ENCODE measurements around the gene SASH1. TPM values are rescaled to one million over a fixed set of nuclear protein-coding genes. Genes with fewer than 3 reads are reported as not detected.

Gene SASH1
- total RNA-seq, 2 donors from 2014 or later = 80.8 to 99.4 TPM

DNA sequence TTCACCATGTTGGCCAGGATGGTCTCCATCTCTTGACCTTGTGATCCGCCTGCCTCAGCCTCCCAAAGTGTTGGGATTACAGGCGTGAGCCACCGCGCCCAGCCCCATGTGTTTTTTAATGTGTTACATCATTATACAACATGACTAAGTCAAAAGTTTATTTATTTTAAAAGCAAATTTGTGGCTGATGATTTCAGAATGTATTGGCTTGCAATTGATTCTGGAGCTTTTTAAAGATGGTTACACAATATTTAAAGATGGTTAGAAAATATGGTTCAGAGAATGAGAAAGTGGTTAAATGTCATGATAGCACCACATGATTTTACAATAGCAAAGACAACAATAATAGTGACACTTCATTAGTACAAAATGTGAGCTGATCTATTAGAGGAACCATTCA is 80.5 kb downstream of the SASH1 start:
- no peak for DNase-seq (ENCODE audit: low spot score)
- intact Hi-C loops (cut with DNase I) = no loop called here

GRCh38 chr6:148423601-148424270 is 81.1 kb downstream of the SASH1 start:
- DNase-seq (ENCODE audit: low spot score) = no peak
- intact Hi-C loops (cut with DNase I) = no loop called here

GRCh38 chr6:148425443-148425842 is 82.8 kb downstream of the SASH1 start:
- no peak for DNase-seq (ENCODE audit: low spot score)

DNA sequence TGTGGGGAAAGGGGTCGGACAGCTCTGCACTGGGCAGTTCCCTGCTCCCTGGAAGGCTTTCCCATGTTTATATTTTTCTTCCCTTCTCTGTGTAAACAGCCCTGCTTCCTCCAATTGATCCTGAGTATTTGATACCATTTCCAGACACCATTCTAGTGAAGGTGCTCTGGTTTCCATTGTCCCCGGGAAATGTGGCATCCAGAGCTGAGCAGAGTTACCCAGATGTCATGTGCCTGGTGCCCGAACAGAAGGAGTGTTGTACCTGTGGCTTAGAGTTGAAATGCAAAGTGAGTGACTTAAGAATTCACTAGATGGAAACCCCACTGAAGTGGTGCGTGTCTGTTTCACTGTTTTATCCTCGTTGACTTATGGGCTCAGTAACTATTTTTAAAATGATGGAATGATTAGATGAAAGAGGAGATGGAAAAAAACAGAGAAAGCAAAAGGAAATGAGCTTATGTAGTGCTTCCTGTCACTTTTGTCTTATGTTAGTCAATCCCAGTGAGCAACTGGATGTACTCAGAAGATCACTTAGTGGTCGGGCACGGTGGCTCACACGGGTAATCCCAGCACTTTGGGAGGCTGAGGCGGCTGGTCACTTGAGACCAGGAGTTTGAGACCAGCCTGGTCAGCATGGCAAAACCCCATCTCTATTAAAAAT is 83.8 kb downstream of the SASH1 start:
- intact Hi-C loops (cut with DNase I) = no loop called here
- DNase-seq (ENCODE audit: low spot score) = no peak

More at GRCh38 chr6:148425443-148425842, 82.8 kb downstream of the SASH1 start:
- intact Hi-C loops (cut with DNase I) = no loop called here

- no peak for DNase-seq (ENCODE audit: low spot score)
- intact Hi-C loops (cut with DNase I) = no loop called here
These were observed 84.7 kb downstream of the SASH1 start for GRCh38 chr6:148427333-148427732.

GRCh38 chr6:148429423-148429822 is 86.8 kb downstream of the SASH1 start:
- no peak for DNase-seq (ENCODE audit: low spot score)
- intact Hi-C loops (cut with DNase I) = no loop called here

- intact Hi-C loops (cut with DNase I) = no loop called here
- DNase-seq (ENCODE audit: low spot score) = no peak
These were observed 88.3 kb downstream of the SASH1 start for GRCh38 chr6:148430897-148431296.

GRCh38 chr6:148431413-148431812 is 88.8 kb downstream of the SASH1 start:
- intact Hi-C loops (cut with DNase I) = no loop called here
- DNase-seq (ENCODE audit: low spot score) = no peak

- intact Hi-C loops (cut with DNase I) = no loop called here
- no peak for DNase-seq (ENCODE audit: low spot score)
These were observed 89.2 kb downstream of the SASH1 start for GRCh38 chr6:148431840-148432239.

- no peak for DNase-seq (ENCODE audit: low spot score)
- intact Hi-C loops (cut with DNase I) = no loop called here
These were observed 90.0 kb downstream of the SASH1 start for GRCh38 chr6:148432462-148433195.

GRCh38 chr6:148435386-148435785 is 92.7 kb downstream of the SASH1 start:
- no peak for DNase-seq (ENCODE audit: low spot score)
- intact Hi-C loops (cut with DNase I) = no loop called here

DNA sequence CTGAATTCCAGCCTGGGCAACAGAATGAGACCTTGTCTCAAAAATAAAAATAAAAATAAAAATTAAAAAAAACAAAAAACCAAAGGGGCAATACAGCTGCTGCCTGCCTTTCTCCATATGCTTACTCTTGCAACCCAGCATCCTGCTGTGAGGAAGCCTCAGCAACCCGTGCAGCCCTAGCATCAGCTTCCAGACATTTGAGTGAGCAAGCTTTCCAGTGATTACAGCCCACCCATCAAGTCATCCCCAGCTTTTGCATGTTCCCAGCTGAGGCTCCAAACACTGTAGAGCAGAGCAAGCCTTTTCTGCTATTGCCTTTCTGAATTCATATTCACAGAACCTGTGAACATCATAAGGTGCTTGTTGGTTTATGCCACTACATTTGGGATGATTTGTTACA is 93.8 kb downstream of the SASH1 start:
- intact Hi-C loops (cut with DNase I) = no loop called here
- DNase-seq (ENCODE audit: low spot score) = no peak

DNA sequence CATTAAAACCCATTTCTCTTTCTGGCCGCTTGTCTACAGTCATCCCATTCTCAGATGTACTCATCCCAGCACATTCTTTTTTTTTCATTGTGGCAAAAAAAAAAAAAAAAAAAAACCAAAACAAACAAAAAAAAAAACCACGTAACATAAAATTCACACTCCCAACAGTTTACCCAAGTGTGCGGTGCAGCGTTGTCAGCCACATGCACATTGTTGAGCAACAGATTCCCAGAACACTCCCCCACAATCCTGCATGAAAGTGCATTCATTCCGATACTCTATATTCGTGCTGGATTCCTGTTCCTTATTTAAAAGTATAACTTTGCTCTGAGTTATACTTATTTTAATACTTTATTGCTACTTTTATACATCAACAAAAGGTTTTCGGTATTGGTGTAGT is 96.0 kb downstream of the SASH1 start:
- DNase-seq (ENCODE audit: low spot score) = no peak
- intact Hi-C loops (cut with DNase I) = no loop called here

DNA sequence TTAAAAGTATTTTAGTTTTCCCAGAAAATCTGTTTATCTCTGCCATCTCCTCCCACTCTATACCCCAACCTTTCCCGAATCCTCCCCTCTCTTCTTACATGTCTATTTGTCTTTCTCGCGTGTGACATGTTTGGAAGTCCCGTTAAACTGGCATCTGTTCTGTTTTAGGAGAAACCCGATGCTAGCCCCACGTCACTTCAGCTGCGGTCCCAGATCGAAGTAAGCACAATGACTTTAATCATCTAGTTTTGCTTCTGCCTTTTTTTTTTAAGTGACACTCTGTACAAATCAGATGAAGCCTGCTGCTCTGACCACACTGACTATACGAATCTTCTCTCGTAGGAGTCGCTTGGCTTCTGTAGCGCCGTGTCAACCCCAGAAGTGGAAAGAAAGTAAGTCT is 97.4 kb downstream of the SASH1 start:
- no peak for DNase-seq (ENCODE audit: low spot score)
- intact Hi-C loops (cut with DNase I) = no loop called here

- DNase-seq (ENCODE audit: low spot score) = no peak
- intact Hi-C loops (cut with DNase I) = no loop called here
These were observed 98.3 kb downstream of the SASH1 start for GRCh38 chr6:148440877-148441453.

- intact Hi-C loops (cut with DNase I) = no loop called here
- no peak for DNase-seq (ENCODE audit: low spot score)
These were observed 98.8 kb downstream of the SASH1 start for GRCh38 chr6:148441454-148441911.

- intact Hi-C loops (cut with DNase I) = no loop called here
These were observed 101.3 kb downstream of the SASH1 start for GRCh38 chr6:148443798-148444560.

GRCh38 chr6:148445116-148445515 is 102.5 kb downstream of the SASH1 start:
- intact Hi-C loops (cut with DNase I) = no loop called here

More at GRCh38 chr6:148443798-148444560, 101.3 kb downstream of the SASH1 start:
- DNase-seq (ENCODE audit: low spot score) = no peak

DNA sequence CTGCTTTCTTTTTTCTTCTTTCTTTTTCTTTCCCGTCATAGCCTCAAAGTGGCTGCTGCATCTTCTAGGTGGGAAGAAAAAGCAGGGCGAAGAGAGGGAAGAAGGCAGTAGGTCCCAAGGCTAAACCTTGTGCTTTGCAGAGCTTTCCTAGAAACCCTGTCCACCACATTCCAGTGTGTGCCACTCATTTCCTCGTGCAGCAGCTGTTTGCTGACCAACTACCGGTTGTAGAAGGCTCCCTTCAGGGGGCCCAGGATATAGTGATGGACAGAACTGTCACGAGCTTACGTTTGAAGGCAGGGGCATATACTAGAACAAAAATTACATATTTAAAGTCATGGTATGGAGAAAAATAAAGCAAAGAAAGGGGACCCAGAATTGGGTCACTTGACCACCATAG is 103.0 kb downstream of the SASH1 start:
- intact Hi-C loops (cut with DNase I) = no loop called here
- no peak for DNase-seq (ENCODE audit: low spot score)

More at GRCh38 chr6:148445116-148445515, 102.5 kb downstream of the SASH1 start:
- DNase-seq (ENCODE audit: low spot score) = no peak
